Pulmonary artery endothelial cell (primary cell): ENCODE results near the gene LTBP2. TPM values are rescaled to one million over a fixed set of nuclear protein-coding genes. Genes with fewer than 3 reads are reported as not detected.

ENCODE experiments used
- DNase-seq: peaks from one replicate; pipeline ENCODE4 v3.0.0-alpha.2; 2011; ENCODE audit warnings: low read depth, low spot score
- total RNA-seq: library from RNA; depleted of rRNA; stranded (reverse); fragments of >200 nt; gene quantifications from 2 replicates; pipeline ENCODE4 v1.2.3, GENCODE V29; 2014

Gene LTBP2
- total RNA-seq, 1 donor from 2014 or later, result 232 TPM

- no peak for DNase-seq
Observed at GRCh38 chr14:74490486-74490885, 121.6 kb downstream of the LTBP2 start.

- peak; percentile 36 for DNase-seq
Observed at GRCh38 chr14:74488786-74489397, 123.1 kb downstream of the LTBP2 start.

- no peak for DNase-seq
Observed at GRCh38 chr14:74486164-74486563, 125.9 kb downstream of the LTBP2 start.

- no peak for DNase-seq
Observed at GRCh38 chr14:74483321-74483720, 128.7 kb downstream of the LTBP2 start.

GRCh38 chr14:74482571-74482970 lies 129.5 kb downstream of the LTBP2 start:
- no peak for DNase-seq

GRCh38 chr14:74480046-74480445 lies 132.0 kb downstream of the LTBP2 start:
- no peak for DNase-seq

- DNase-seq, result peak; percentile 43
Observed at GRCh38 chr14:74478996-74479635, 132.9 kb downstream of the LTBP2 start.

GRCh38 chr14:74476607-74477006 lies 135.4 kb downstream of the LTBP2 start:
- no peak for DNase-seq

- no peak for DNase-seq
Observed at GRCh38 chr14:74476107-74476506, 135.9 kb downstream of the LTBP2 start.

- DNase-seq, result no peak
Observed at GRCh38 chr14:74475678-74476077, 136.4 kb downstream of the LTBP2 start.

GRCh38 chr14:74474376-74474775 lies 137.7 kb downstream of the LTBP2 start:
- DNase-seq, result no peak

- no peak for DNase-seq
Observed at GRCh38 chr14:74472601-74473000, 139.4 kb downstream of the LTBP2 start.

- DNase-seq, result no peak
Observed at GRCh38 chr14:74469548-74470518, 142.2 kb downstream of the LTBP2 start.

- DNase-seq, result no peak
Observed at GRCh38 chr14:74468513-74468912, 143.5 kb downstream of the LTBP2 start.

- no peak for DNase-seq
Observed at GRCh38 chr14:74465335-74465734, 146.7 kb downstream of the LTBP2 start.

- no peak for DNase-seq
Observed at GRCh38 chr14:74464785-74465184, 147.3 kb downstream of the LTBP2 start.

- DNase-seq, result no peak
Observed at GRCh38 chr14:74463697-74464096, 148.3 kb downstream of the LTBP2 start.

GRCh38 chr14:74462993-74463392 lies 149.0 kb downstream of the LTBP2 start:
- DNase-seq, result no peak

GRCh38 chr14:74459976-74460375 lies 152.1 kb downstream of the LTBP2 start:
- DNase-seq, result no peak

- no peak for DNase-seq
Observed at GRCh38 chr14:74459289-74459946, 152.6 kb downstream of the LTBP2 start.

GRCh38 chr14:74457565-74457895 lies 154.5 kb downstream of the LTBP2 start:
- DNase-seq, result no peak
